Thymus (tissue), 11 donors: ENCODE measurements around the gene LYAR. TPM values are rescaled to one million over a fixed set of nuclear protein-coding genes. Genes with fewer than 3 reads are reported as not detected.

Experiments used
- DNase-seq, 9 donors: peaks; one replicate each; pipeline ENCODE4 v3.0.0-alpha.2; 2013; ENCODE audit warnings: low spot score in 9 of 9, low read depth in 6 of 9, missing footprints in 1 of 9
- H3K27ac ChIP-seq, 2 donors: one replicate each; pipeline ENCODE4 v1.5.1; 2013; ENCODE audit warnings: control low read depth in 1 of 2, low read depth in 1 of 2, low read length in 1 of 2, mild to moderate bottlenecking in 1 of 2, moderate library complexity in 1 of 2
- H3K27me3 ChIP-seq, 2 donors: one replicate each; pipeline ENCODE4 v1.5.1; 2013; ENCODE audit warnings: low read length in 1 of 2; ENCODE audit not compliant: control insufficient read depth in 2 of 2, insufficient read depth in 1 of 2
- H3K36me3 ChIP-seq, 2 donors: one replicate each; pipeline ENCODE4 v1.5.1; 2013; ENCODE audit warnings: low read length in 1 of 2, mild to moderate bottlenecking in 1 of 2, moderate library complexity in 1 of 2; ENCODE audit not compliant: control insufficient read depth in 2 of 2, insufficient read depth in 2 of 2
- H3K4me1 ChIP-seq, 2 donors: one replicate each; pipeline ENCODE4 v1.5.1; 2013; ENCODE audit warnings: low read length in 2 of 2; ENCODE audit not compliant: control insufficient read depth in 2 of 2, insufficient read depth in 2 of 2
- H3K4me3 ChIP-seq, 2 donors: one replicate each; pipeline ENCODE4 v1.5.1; 2013; ENCODE audit warnings: low read length in 2 of 2, control low read depth in 1 of 2, mild to moderate bottlenecking in 1 of 2
- H3K9me3 ChIP-seq, 2 donors: one replicate each; pipeline ENCODE4 v1.5.1; 2013; ENCODE audit warnings: low read length in 1 of 2, mild to moderate bottlenecking in 1 of 2; ENCODE audit not compliant: control insufficient read depth in 2 of 2, insufficient read depth in 1 of 2
- WGBS: extraction: QIAGEN DNeasy Blood & Tissue Kit; methylation state at CpG from one replicate; pipeline ENCODE4 v1.1.7; 2013; 5-methylcytosine and 5-hydroxymethylcytosine counted together
- polyA plus RNA-seq: library from polyadenylated mRNA; stranded (reverse); fragments of 200-250 nt; gene quantifications from one replicate; pipeline ENCODE4 v1.2.3, GENCODE V29; 2013
- total RNA-seq: library from RNA; stranded (reverse); fragments of 120-200 nt; gene quantifications from one replicate; pipeline ENCODE4 v1.2.4, GENCODE V29; 2013
- donor health status: healthy.

Gene LYAR
- total and polyA plus RNA-seq, 2 donors = 15.3 to 29.5 TPM

DNA sequence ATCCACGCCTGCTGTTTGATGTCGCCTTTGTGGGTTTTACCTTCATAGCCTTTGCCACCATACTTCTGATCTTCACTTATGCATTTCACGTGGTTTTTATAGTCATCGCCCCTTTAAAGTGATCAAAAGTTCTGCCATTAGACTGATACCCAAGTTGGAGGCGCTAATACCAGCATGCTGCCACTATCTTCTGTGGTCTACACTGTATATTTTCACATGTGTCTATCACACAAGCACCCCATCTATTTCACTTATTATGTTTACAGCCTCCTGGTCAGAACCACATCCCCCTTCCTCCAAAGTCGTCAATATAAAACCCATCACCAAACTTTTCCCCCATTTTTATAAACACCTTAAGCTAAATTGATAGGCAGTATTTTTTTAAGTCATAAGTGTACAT lies 8.2 kb downstream of the LYAR start:
- no peaks in the 10 kb centered on the region for H3K4me1 ChIP-seq
- no peak overlapping the region for H3K4me3 ChIP-seq
- H3K27me3 ChIP-seq = no peaks in the 10 kb centered on the region
- H3K27ac ChIP-seq = no peak overlapping the region
- DNase-seq = no peak
- 97% methylated on average over 6 of the region's 6 CpGs for WGBS
- H3K9me3 ChIP-seq = no peaks in the 10 kb centered on the region
- H3K36me3 ChIP-seq = peaks cover 30 to 45% of the 10 kb centered on the region in 2 donors

DNA sequence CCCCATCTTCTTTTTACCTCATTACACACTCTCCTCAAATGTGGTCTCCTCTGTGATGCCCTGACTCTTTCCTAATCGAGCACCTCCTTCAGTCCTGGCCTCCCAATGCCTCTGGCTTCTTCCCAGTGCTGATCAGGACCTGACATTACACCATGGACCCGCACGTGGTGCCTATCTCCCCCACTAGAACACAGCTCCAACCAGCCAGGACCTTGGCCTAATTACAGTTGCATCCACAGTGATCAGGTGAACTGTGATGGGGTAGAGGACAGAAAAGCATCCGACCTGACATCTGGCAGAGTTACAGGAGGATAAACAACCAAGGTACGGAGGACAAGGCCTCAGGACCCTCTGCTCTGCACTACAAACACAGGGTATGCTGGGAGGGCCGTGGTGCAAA lies 12.4 kb downstream of the LYAR start:
- peaks cover 28 to 55% of the 10 kb centered on the region in 2 donors for H3K36me3 ChIP-seq

DNA sequence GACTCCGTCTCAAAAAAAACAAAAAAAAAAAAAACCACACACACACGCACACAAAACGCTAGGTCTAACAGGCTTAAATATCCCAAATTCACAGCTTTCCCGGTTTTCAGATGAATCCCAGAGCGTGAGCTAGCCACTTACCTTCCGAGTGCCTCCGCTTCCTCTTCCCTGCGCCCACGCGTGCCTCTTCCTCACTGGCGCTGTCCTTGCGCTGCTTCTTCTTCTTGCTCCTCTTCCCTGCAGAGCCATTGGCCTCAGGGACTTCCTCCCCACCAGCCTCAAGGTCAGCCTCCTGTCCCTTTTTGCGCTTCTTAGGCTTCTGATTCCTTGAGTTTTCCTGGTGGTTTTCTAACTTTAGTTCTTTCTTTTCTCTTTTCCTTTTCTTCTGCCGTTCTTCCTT lies 15.7 kb downstream of the LYAR start:
- 97% methylated on average over 14 of the region's 14 CpGs for WGBS
- H3K9me3 ChIP-seq = no peaks in the 10 kb centered on the region
- no peak for DNase-seq
- no peaks in the 10 kb centered on the region for H3K27me3 ChIP-seq
- H3K27ac ChIP-seq = no peak overlapping the region
- H3K36me3 ChIP-seq = peaks cover 36 to 59% of the 10 kb centered on the region in 2 donors
- no peak overlapping the region for H3K4me3 ChIP-seq
- no peaks in the 10 kb centered on the region for H3K4me1 ChIP-seq

More for the DNA sequence above, 12.4 kb downstream of the LYAR start:
- no peak for DNase-seq
- H3K4me1 ChIP-seq = no peaks in the 10 kb centered on the region
- no peak overlapping the region for H3K4me3 ChIP-seq
- WGBS = 87% methylated on average over 6 of the region's 6 CpGs
- H3K27ac ChIP-seq = no peak overlapping the region
- H3K27me3 ChIP-seq = no peaks in the 10 kb centered on the region
- H3K9me3 ChIP-seq = no peaks in the 10 kb centered on the region

DNA sequence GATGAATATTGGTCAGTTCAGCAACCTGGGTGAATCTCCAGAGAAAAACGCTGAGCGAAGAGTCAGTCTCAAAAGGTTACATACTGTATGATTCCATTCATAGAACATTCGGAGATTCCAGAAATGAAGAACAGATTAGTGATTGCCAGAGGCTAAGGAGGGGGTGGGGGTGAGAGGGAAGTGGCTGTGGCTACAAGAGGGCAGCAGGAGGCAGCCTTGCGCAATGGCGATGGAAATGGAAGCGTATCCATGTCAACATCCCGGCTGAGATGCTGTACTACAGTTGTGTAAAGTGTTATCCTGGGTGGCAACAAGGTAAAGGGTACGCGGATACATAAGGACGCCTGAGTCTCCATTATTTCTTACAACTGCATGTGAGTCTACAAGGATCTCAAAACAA lies 18.0 kb downstream of the LYAR start:
- Histone ChIP-seq H3K27ac (no peak overlapping the region), H3K27me3 (no peaks in the 10 kb centered on the region), H3K9me3 (no peaks in the 10 kb centered on the region), H3K4me1 (no peaks in the 10 kb centered on the region), H3K4me3 (no peak overlapping the region), H3K36me3 (peaks cover 20 to 51% of the 10 kb centered on the region in 2 donors)
- 97% methylated on average over 10 of the region's 10 CpGs for WGBS
- DNase-seq = no peak

DNA sequence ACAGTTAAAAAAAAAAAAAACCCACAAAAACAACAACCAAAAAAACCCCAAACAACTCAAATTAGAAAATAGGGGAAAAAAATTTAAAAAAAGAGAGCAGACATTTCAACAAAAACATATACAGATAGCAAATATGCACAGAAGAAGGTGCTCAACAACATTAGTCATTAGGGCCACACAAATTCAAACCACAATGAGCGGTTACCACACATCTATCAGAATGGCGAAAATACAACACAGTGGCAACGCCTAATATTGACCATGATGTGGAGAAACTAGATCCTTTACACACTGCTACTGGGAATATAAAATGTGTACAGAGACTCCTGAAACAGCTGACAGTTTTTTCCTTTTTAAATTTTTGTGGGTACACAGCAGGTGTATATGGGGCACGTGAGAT lies 19.4 kb downstream of the LYAR start:
- 84% methylated on average over 4 of the region's 4 CpGs for WGBS
- Histone ChIP-seq H3K9me3 (no peaks in the 10 kb centered on the region), H3K36me3 (peaks cover 22 to 46% of the 10 kb centered on the region in 2 donors), H3K27ac (no peak overlapping the region), H3K27me3 (no peaks in the 10 kb centered on the region), H3K4me1 (no peaks in the 10 kb centered on the region), H3K4me3 (no peak overlapping the region)
- no peak for DNase-seq

DNA sequence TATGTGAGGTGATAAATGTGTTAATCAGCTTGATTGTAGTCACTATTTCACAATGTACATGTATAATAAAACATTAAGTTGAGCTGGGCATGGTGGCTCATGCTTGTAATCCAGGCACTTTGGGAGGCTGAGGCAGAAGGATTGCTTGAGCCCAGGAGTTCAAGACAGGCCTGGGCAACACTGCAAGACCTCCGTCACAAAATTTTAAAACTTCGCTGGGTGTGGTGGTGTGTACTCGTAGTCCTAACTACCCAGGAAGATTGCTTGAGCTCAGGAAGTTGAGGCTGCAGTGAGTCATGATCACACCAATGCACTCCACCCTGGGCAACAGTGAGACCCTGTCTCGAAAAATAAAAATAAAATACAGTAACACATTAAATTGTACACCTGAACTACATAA lies 20.1 kb downstream of the LYAR start:
- Histone ChIP-seq H3K9me3 (no peaks in the 10 kb centered on the region), H3K4me1 (no peaks in the 10 kb centered on the region), H3K4me3 (no peak overlapping the region), H3K27ac (no peak overlapping the region), H3K27me3 (no peaks in the 10 kb centered on the region), H3K36me3 (peaks cover 21 to 41% of the 10 kb centered on the region in 2 donors)
- DNase-seq = no peak
- 97% methylated on average over 4 of the region's 4 CpGs for WGBS

DNA sequence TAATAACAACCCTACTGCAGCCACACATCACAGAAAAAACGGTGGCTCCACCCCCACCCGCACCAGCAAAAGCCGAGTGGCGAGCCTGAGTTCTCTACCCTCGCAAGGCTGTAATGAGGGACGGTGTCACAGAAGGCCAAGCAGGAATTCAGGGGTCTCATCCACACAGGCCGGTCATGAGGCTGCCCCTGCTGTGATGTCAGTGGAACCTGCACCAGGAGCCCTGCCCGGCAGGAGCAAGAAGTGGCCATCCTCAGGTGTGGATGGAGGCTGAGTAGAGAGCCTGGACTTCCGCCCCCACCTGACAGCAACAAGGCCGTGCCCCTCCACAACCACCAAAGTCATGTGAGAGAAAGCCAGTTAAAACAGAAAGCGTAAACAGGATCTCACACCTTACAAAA lies 20.6 kb downstream of the LYAR start:
- no peak overlapping the region for H3K4me3 ChIP-seq
- H3K27me3 ChIP-seq = no peaks in the 10 kb centered on the region
- WGBS = 92% methylated on average over 11 of the region's 11 CpGs
- peaks cover 19 to 37% of the 10 kb centered on the region in 2 donors for H3K36me3 ChIP-seq
- H3K27ac ChIP-seq = no peak overlapping the region
- H3K4me1 ChIP-seq = no peaks in the 10 kb centered on the region
- H3K9me3 ChIP-seq = no peaks in the 10 kb centered on the region
- DNase-seq = no peak

DNA sequence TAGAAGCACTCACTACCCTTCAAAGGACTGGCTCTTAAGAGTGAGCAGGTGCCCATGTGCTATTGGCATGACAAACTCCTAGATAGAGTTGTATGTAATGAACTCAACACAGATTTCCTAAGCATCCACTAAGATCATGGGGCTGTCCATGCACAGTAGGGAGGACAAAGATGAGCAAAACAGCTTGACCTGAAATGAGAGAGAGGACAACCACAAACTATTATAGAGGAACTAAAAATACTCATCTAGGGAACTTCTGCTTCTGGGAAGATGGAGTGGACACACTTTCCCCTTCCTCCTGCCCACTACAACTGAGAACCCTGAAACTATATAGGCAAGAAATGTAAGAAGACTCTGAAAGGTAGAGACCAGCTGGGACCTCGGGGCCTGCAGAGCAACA lies 21.2 kb downstream of the LYAR start:
- Histone ChIP-seq H3K27me3 (no peaks in the 10 kb centered on the region), H3K36me3 (peaks cover 19 to 34% of the 10 kb centered on the region in 2 donors), H3K4me3 (no peak overlapping the region), H3K4me1 (no peaks in the 10 kb centered on the region), H3K27ac (no peak overlapping the region), H3K9me3 (no peaks in the 10 kb centered on the region)
- 96% methylated on average over 1 of the region's 1 CpG for WGBS
- DNase-seq = no peak

DNA sequence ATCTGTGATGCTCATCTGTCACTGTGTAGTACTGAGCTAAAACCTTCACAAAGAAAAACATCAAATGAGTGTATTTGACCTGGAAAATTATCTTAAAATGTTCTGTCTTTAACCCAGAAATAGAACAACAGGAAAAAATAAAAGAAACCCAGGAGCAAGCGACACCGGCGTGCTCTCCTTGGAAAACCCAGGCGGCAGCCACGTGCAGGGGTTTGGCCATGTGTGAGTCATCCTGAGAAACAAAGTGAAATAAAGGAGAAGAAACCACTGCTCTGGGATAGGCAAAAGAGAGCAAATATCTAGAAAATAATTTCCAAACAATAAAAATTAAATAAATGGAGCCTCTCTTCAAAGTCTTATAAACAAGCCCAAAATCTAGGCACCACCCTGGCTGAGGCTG lies 22.0 kb downstream of the LYAR start:
- DNase-seq = no peak
- WGBS = 98% methylated on average over 5 of the region's 5 CpGs
- no peaks in the 10 kb centered on the region for H3K4me1 ChIP-seq
- H3K4me3 ChIP-seq = no peak overlapping the region
- no peak overlapping the region for H3K27ac ChIP-seq
- H3K9me3 ChIP-seq = no peaks in the 10 kb centered on the region
- no peaks in the 10 kb centered on the region for H3K27me3 ChIP-seq
- H3K36me3 ChIP-seq = peaks cover 13 to 26% of the 10 kb centered on the region in 2 donors
